ENCODE results near the gene PCBD2.

- TF ChIP-seq CTCF (conservative IDR thresholded peaks at IDR 0.05), result no peak
- TF ChIP-seq EZH2 (IDR thresholded peaks at IDR 0.05; ENCODE audit: low read depth), result no peak
Measured at GRCh38 chr5:134873987-134874830, 30.7 kb upstream of the PCBD2 start, which contains the start of gene TXNDC15.

All from PC-9 (cell line).